HG02623 (cell line): ENCODE results near the gene ARHGEF19.
"Not testable (repeated sequence)": the region's sequence is repeated elsewhere in the genome, so short reads cannot be mapped to it uniquely, and the experiment has no call there.

Source experiments
- ATAC-seq: cut with Tn5 transposase; IDR thresholded peaks from one replicate; pipeline ENCODE4 v1.9.1; 2021; ENCODE audit warnings: moderate library complexity; ENCODE audit not compliant: unreplicated experiment

ARHGEF19 gene

GRCh38 chr1:16205891-16206546 lies 6.4 kb downstream of the ARHGEF19 start:
- ATAC-seq: no peak

- ATAC-seq: no peak
Measured at GRCh38 chr1:16205334-16205671, 7.1 kb downstream of the ARHGEF19 start.

- ATAC-seq: no peak
Measured at GRCh38 chr1:16204634-16205333, 7.7 kb downstream of the ARHGEF19 start.

DNA sequence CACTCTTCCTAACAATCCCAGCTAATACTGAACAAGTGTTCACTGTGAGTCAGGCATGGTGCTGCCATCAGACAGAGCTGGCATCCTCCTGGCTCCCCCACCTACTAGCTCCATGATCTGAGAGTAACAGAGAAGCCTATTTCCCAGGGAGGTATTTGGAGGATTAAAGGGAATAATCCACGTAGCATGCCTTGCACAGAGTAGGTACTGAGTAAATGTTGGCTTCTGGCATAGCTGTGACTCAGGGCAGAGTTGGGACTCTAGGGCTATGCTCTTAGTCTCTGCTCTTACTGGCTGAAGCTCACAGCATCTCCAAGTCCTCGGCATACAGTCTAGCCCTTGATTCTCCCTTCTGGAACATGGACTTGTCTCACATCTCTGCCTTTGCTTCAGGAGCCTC lies 8.2 kb downstream of the ARHGEF19 start:
- no peak for ATAC-seq

DNA sequence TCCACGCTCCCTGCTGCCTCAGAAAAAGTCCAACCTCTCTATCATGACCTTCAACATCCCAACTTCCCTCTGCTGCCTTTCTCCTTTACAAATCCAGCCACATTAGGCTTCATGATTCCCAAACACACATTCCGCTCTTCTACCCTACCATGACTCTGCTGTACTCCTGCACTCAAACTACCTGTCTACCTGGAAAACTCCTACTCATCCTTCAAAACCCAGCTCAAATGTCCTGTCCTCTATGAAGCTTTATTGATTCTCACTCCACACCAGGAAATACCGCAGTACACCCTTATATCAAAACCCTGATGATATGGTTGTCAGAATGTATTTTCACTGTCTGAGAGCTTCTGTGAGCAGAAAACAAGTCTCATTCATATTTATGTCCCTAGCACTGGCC lies 8.9 kb downstream of the ARHGEF19 start:
- no peak for ATAC-seq

DNA sequence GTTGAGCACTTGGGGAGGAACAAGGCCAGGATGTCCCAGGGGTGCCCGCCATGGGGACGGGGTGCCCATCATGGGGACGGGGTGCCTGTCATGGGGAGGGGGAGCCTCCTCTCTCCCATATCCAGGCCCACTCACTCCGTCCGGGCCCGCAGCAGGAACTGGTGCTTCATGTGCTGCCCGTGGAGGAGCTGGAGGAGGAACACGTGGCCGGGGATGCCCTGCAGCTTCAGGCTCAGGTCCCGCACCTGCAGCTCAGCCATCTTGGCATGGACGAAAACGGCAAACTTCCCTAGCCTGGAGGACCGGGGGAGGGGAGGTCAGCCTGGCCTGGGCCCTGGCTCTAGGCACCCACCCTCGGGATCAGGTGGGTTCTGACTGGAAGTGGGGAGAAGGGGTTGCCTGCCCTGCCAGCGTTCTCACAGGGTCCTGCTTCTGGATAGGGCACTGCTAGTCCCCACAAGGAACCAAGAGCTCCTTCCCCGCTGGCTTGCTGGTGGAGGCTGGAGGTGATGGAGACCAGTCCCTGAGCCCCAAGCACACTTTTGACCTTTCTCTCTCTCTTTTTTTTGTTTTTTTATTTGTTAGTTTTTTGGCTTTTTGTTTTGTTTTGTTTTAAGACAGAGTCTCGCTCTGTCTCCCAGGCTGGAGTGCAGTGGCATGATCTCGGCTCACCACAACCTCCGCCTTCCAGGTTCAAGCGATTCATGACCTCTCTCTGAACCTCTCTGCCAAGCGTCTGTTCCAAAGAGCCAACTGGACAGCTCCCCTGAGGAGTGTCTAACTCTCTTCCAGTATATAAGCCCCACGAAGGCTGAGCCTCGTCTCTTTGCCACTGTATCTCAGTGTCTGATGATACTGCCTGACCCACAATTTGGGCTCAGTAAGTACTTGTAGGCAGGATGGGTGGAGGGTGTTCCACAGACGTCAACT lies 9.9 kb downstream of the ARHGEF19 start:
- ATAC-seq: no peak

GRCh38 chr1:16199700-16200099 lies 12.8 kb downstream of the ARHGEF19 start:
- no peak for ATAC-seq

- ATAC-seq: no peak
Measured at GRCh38 chr1:16199157-16199501, 13.3 kb downstream of the ARHGEF19 start.

- ATAC-seq: no peak
Measured at GRCh38 chr1:16198444-16199156, 13.9 kb downstream of the ARHGEF19 start.

- no peak for ATAC-seq
Measured at GRCh38 chr1:16196874-16197273, 15.6 kb downstream of the ARHGEF19 start.

DNA sequence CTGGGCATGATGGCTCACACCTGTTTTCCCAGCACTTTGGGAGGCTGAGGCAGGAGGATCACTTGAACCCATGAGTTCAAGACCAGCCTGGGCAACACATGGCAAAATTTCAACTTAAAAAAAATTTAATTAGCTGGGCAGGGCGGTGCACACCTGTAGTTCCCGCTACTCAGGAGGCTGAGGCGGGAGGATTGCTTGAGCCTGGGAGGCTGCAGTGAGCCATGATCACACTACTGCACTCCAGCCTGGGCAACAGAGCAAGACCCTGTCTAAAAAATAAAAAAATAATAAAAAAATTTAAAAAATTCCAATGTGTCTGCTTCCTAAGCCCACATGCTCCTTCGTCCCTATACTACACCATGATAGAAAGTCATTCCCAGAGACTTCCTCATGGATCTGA lies 16.3 kb downstream of the ARHGEF19 start:
- not testable (repeated sequence) for ATAC-seq

GRCh38 chr1:16195518-16195905 lies 16.9 kb downstream of the ARHGEF19 start:
- ATAC-seq: no peak

DNA sequence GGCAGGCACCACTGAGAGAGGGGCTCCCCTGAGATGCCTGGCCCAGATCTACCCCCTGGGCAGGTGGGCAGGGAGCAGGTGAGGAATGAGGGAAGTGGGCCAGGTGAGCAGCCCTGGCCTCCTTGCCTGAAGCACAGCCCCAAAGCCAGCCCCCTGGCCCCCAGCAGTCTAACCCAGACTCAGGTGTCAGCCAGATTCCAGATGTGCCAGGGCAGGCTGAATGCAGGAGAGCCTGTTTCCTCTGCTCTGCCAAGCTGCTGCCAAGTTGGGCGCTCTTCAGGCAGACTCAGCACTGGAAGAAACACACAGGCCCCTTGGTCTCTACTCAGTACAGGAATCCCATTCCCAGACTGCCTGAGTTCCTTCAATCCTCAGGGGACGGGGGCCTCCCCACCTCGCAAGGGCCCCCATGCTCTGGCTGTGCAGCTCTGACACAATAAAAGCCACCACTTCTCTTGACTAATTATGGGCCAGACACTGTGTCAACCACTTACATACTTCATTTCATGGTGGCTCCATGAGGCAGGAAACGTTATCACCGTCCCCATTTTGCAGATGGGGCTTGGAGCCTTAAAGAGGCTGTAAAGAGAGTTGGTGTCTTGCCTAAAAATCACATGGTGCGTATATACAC lies 20.4 kb downstream of the ARHGEF19 start:
- ATAC-seq: no peak

- ATAC-seq: no peak
Measured at GRCh38 chr1:16191309-16191708, 21.1 kb downstream of the ARHGEF19 start.

- no peak for ATAC-seq
Measured at GRCh38 chr1:16189921-16190621, 22.4 kb downstream of the ARHGEF19 start.

DNA sequence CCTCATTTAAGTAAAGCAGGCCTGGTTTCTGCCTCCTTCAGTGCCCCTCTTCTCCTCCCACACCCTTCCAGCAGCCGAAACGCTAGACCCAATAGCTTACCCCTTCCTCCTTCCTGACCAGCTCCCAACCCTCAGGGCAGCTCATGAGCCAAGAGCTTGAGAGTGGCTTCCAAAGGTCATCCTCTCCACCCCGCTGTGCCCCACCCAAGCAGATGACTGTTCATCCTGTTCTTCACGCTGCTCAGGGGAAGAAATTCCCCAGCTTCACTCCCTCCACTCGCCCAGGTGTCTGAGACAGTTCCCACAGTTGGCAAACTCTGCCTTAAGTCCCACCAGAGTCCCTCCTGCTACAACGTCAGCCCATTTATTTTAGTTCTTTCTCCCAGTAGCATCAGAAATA lies 23.4 kb downstream of the ARHGEF19 start:
- ATAC-seq: no peak

GRCh38 chr1:16187748-16188401 lies 24.6 kb downstream of the ARHGEF19 start:
- ATAC-seq: no peak

- no peak for ATAC-seq
Measured at GRCh38 chr1:16186655-16187235, 25.7 kb downstream of the ARHGEF19 start.

DNA sequence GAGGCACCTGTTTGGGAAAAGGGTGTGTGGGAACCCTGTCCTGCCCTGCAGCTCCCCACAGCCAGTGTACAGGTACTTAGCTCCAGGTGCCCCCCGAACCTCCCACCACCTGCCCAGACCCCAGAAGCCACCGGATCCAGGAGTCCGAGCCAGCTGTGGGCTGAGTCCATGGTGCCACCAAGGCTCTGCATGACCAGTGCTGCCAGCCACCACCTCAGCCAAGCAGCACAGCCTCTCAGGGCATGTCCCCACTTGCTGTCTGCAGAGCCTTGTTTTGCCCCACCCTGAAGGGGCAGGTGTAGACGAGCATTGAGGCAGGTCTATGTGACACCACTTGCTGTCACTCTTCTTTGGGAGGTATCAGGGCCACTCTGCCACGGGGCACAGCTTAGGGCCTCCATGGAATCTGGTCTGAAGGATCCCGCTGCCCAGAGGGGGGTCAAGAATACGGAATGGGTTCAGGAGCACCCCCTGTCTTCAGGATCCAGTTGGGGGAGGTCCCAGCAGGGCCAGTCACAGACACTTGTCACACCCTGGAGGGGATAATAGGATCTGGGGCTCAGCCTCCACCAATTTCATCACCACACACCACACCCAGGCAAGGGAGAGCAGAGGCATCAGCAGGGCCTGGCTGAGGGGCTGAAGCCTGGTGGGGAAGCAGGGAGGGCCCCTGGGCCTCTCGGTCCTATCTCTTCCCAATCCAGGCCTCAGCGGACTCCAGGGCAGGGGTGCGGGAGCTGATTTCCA lies 27.7 kb downstream of the ARHGEF19 start:
- no peak for ATAC-seq
